Choroid plexus epithelial cell (primary cell): ENCODE data around the gene PLPP3.

Experiments
- DNase-seq: peaks from one replicate; pipeline ENCODE4 v3.0.0-alpha.2; 2010; ENCODE audit warnings: low read depth
- H3K4me3 ChIP-seq: 2 replicates; pipeline ENCODE4 v1.5.1; 2011; ENCODE audit warnings: low read depth, mild to moderate bottlenecking, control low read depth, low read length, moderate library complexity
- TF ChIP-seq, protein P1 (sequence below): conservative IDR thresholded peaks from 2 replicates; pipeline ENCODE4 v1.5.1; 2011; ENCODE audit warnings: low read depth, mild to moderate bottlenecking, control low read depth, inconsistent platforms, low read length, moderate library complexity

The PLPP3 gene

DNA sequence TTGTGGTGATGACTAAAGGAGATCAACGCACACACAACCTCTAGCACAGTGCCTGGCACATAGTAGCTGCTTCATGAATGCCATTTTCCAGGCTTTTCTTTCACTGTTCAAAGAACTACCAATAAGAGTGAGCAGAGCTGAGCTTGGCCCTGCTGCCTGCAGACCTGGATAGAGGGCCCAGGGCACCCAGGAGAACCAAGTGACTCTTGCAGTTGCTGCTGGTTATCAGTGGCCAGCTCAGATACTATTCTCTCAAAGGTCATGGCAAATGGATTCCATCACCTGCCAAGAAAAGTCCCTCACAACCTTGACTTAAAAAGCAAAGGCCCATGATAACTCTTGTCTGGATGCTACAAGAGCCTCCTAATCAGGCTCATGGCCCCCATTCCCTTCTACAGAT lies 41.7 kb downstream of the PLPP3 start:
- DNase-seq, result no peak
- TF ChIP-seq, protein P1, sequence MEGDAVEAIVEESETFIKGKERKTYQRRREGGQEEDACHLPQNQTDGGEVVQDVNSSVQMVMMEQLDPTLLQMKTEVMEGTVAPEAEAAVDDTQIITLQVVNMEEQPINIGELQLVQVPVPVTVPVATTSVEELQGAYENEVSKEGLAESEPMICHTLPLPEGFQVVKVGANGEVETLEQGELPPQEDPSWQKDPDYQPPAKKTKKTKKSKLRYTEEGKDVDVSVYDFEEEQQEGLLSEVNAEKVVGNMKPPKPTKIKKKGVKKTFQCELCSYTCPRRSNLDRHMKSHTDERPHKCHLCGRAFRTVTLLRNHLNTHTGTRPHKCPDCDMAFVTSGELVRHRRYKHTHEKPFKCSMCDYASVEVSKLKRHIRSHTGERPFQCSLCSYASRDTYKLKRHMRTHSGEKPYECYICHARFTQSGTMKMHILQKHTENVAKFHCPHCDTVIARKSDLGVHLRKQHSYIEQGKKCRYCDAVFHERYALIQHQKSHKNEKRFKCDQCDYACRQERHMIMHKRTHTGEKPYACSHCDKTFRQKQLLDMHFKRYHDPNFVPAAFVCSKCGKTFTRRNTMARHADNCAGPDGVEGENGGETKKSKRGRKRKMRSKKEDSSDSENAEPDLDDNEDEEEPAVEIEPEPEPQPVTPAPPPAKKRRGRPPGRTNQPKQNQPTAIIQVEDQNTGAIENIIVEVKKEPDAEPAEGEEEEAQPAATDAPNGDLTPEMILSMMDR, result no peak
- no peak overlapping the region for H3K4me3 ChIP-seq

DNA sequence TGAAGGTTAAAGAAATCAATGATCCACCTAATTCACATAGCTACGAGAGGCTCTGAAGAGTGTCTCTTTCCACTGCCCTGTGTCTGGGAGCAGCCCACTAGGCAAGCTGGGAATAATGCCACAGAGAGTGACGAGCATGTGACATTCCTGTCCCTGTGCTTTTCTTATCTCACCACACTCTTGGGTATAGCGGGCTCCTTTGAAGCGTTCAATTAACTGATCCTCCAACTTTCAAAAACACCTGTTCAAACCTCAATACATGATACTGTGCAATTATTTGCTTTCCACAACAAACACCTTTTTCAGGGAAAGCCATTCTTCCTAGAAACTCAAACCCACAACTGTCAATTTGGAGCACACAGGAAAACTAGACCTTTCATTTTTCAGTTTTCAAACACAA lies 43.4 kb downstream of the PLPP3 start:
- DNase-seq, result no peak
- H3K4me3 ChIP-seq, result no peak overlapping the region
- TF ChIP-seq, protein P1, result no peak

DNA sequence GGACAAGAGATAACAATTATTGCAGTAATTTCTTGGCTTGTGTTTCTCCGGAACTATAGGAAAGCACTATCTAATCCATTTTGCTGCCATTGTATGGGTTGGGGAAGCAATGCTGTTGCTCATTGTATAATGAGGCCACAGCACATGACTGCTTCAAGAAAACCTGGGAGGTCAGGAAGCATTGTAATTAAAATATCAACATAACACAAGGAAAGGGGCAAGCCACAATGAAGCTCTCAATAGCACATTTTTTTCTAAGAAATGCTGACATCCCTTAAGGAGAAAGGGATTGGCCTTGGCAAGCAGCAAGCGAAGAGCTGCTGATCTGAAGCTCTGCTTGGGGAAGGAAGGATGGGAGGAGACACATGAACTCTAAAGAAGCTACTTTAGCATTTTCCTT lies 44.0 kb downstream of the PLPP3 start:
- no peak overlapping the region for H3K4me3 ChIP-seq

GRCh38 chr1:56534130-56534651 lies 45.2 kb downstream of the PLPP3 start:
- no peak overlapping the region for H3K4me3 ChIP-seq
- TF ChIP-seq, protein P1, result no peak
- no peak for DNase-seq

More for the DNA sequence above, 44.0 kb downstream of the PLPP3 start:
- TF ChIP-seq, protein P1, result no peak
- DNase-seq, result no peak

DNA sequence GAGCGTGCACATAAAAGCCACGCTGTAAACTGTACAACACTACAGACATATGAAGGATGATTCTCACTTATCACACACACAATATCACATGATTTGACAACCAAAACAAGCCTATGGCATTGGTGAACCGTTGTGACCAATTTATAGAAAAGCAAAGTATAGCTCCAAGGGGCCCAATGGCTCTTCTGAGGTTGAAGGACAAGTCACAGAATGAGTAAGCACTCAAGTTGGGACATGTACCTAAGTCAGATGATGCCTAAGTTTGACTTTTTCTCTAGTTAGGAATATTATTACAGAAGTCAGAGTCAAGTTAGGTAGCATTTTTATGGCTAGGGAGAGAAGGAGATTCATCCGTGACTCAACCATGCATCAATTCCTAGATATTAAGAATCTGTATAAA lies 45.7 kb downstream of the PLPP3 start:
- DNase-seq, result no peak
- no peak overlapping the region for H3K4me3 ChIP-seq
- TF ChIP-seq, protein P1, result no peak

GRCh38 chr1:56533197-56533596 lies 46.2 kb downstream of the PLPP3 start:
- H3K4me3 ChIP-seq, result no peak overlapping the region
- TF ChIP-seq, protein P1, result no peak
- DNase-seq, result no peak

DNA sequence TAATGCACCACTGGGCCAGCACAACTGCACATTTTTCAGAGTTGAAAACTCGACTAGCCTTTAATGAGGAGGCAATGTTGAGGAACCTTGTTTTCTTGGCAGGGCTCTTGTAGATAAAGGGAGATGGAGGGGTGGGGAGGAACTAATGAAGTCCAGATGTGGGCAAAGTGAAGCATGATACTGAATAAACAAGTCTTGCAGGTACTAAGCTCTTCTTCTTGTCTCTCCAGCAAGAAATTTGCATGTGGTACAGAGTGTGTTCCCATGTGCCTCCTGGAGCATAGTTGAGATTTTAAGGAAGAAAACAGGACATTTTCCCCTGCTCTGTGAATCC lies 47.0 kb downstream of the PLPP3 start:
- TF ChIP-seq, protein P1, result no peak

More for the DNA sequence above, 47.0 kb downstream of the PLPP3 start:
- no peak overlapping the region for H3K4me3 ChIP-seq
- no peak for DNase-seq
